DMS 273 (cell line): ENCODE data around the gene RAD51C.
A peak's percentile ranks its signal among the peaks of the same experiment; 100 is the strongest.
"Not testable (repeated sequence)": the region's sequence is repeated elsewhere in the genome, so short reads cannot be mapped to it uniquely, and the experiment has no call there.

Experiments
- DNase-seq: peaks from one replicate; lab custom pipeline; 2025; ENCODE audit not compliant: unreplicated experiment; lab: John Stamatoyannopoulos, UW

Gene RAD51C

GRCh38 chr17:58692239-58693055 is at the start of gene RAD51C:
Gene RAD51C (plus strand): TSS chr17:58692602. CDS start chr17:58692644, 42 bp downstream.
- DNase-seq: peak; percentile 94

GRCh38 chr17:58643147-58643546 is 49.3 kb upstream of the RAD51C start:
- no peak for DNase-seq

- no peak for DNase-seq
Observed at GRCh38 chr17:58648236-58648635, 44.2 kb upstream of the RAD51C start.

DNA sequence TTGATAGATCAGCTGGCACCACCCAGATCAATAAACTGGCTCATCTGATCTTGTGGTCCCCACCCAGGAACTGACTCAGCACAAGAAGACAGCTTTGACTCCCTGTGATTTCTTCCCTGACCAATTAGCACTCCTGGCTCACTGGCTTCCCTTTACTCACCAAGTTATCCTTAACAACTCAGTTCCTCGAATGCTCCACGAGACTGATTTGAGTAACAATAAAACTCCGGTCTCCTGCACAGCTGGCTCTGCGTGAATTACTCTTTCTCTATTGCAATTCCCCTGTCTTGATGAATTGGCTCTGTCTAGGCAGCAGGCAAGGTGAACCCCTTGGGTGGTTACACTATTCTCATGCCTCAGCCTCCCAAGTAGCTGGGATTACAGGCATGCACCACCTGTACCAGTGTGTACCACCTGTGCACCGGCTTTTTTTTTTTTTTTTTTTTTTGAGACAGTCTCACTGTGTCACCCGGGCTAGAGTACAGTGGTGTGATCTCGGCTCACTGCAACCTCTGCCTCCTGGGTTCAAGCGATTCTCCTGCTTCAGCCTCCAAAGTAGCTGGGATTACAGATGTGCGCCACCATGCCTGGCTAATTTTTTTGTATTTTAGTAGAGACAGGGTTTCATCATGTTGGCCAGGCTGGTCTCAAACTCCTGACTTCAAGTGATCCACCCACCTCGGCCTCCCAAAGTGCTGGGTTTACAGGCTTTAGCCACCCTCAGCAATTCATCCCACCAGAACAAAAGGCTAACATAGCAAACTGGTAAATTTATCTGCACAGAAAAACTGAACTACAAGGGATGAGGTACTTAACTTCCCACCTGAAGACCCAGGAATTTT is 34.2 kb upstream of the RAD51C start:
- DNase-seq: peak; percentile 11

DNA sequence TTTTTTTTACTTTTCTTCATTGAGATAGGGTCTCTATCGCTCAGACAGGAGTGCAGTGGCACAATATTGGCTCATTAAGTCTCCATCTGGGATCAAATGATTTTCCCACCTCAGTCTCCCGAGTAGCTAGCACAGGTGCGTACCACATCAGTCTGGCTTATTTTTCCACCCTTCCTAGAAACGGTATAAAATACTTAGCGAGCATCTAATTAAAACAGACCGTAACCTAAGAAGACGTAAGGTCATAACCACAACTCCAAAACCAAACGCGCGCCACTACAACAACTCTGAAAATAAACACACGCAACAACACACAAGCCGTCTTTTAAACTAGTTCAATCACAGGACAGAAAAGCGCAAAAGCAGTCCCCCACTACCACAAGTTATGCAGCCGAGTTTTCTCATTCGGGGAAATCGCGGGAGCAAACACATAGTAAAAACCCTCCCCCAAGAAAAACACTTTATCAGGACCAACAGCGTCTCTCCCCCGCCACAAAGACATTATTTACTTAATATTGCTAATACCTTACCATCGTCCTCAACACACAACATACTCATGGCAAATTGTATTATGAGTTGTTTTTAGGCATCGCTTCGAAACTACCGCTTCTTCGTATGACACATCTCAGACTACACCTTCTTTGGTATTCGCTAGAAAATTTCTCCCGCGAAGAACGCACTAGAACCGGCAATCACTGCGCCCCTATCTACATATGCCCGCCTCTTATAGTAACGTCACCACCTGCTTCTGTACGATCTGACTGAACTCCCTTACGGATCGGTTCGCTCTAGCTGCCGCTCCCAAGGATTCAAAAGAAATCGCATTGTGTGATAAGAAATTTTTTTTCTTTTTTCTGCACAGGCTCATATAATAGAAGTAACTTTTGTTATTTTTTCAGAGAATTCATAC is 33.3 kb upstream of the RAD51C start:
- peak; percentile 98 for DNase-seq

DNA sequence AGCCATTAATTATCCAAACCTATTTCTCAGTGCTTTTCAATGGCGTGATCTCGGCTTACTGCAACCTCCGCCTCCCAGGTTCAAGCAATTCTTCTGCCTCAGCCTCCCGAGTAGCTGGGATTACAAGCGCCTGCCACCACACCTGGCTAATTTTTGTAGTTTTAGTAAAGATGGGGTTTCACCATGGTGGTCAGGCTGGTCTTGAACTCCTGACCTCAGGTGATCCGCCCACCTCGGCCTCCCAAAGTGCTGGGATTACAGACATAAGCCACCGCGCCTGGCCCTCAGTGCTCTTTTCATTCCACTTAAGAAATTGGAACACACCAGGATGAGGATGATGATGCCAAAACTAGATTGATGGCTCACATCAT is 32.7 kb upstream of the RAD51C start:
- not testable (repeated sequence) for DNase-seq

GRCh38 chr17:58660621-58661020 is 31.8 kb upstream of the RAD51C start:
- DNase-seq: no peak

DNA sequence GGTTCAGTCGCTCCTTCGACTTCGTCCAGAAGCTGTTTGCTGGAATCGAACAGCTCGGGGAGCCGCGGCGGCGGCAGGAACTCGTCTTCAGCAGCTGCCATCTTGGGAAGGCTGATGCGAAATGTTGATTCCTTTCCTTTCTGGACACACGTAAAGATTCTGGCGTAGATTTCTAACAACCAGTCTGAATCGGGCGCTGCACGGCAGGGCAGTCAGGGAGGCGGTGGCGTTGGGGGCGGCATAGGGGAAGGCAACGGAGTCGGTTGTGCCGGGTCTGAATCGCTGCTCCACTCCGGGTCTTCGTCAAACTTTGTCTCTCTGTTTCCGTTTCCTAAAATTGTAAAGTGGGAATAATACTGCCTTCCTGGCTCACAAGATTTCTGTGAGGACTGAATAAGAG is 30.9 kb upstream of the RAD51C start:
- no peak for DNase-seq

DNA sequence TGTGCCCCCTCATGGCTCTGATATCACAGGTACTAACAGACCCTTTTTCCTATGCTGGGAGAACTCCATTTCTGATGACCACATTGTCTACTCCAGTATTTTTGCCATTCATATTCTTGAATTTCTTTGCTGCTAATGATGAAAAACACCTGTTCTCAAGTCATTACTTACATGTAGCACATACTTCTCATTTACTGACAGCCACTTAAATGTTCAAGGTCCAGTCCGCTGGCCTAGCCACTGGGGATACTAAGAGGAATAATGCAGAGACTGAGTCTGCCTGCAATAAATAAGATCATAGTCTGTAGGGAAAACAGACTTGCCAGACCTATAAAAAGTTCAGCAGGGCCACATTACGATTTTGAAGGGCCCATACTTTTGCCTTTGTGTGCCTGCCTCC is 28.1 kb upstream of the RAD51C start:
- no peak for DNase-seq

DNA sequence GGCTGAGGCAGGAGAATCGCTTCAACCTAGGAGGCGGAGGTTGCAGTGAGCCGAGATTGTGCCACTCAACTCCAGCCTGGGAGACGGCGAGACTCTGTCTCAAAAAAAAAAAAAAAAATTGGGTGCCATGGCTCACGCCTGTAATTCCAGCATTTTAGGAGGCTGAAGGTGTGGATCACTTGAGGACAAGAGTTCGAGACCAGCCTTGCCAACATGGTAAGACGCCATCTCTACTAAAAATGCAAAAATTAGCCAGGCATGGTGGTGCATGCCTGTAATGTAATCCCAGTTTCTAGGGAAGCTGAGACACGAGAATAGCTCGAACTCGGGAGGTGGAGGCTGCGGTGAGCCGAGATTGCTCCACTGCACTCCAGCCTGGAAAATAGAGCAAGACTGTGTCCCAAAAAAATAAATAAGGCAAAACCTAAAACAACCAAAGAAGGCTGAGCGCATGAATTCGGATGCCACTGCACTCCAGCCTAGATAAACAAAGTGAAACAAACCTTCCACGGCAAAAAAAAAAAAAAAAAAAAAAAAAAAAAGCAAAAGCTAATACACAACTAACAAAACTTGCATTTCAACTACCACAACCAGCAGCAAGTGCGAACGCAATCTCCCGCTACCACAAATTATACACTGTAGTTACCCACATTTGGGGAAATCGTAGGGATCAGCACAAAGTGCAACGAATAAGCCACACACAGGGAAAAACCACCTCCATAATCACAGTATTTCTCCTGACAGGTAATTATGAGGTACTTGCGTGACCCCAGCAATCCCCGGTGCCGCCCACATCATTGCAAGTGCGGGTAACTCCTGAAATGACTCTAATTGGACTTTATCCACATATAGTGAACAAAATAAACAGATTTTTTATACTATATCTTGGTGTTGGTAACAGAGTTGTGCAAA is 26.2 kb upstream of the RAD51C start:
- DNase-seq: no peak

DNA sequence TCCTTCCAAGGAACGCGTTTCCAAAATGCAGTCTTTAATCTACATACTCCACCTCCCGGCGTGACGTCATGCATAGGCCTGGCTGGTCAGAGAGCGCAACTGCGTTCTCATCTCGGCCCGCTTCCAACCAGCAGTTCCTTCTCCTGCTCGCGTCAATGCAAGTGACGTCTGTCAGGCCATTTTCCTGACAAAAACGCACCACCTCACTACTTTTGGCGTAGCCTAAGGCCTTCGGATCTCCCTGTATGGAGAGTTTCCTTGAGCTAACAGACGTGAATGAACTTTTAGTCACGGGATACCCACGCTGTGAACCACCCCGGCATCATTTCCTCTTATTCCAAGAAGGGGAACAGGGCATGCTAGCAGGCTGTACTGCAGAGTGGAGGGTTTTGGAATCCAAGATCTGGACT is 25.5 kb upstream of the RAD51C start:
- no peak for DNase-seq

DNA sequence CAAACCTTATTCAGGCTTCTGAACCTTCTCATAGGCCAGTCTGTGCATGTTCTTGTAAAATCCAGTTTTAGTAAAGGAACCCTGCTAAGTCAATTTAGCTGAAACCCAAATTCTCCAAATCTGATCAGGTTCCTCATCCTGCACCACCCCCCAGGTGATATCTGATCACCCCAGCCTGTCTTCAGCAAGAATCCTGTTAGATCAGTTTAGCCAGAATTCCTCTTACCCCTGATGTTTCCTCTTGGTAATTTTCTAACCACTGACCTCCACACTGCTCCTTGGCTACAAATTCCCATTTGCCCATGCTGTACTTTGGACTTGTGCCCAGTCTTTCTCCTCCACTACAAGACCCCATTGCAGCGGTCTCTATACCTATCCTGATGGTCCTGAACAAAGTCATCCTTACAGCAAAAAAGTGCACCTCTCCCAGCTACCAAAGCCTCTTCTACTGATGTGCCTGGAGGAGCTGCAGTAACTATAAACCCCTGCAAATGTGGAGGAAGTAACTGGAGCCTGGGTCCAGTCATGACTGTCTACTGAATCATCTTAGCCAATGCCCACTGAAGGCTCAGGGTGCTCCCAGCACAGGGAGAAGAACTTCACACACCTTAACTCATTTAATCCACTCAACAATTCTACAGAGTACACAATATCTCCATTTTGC is 24.3 kb upstream of the RAD51C start:
- no peak for DNase-seq

DNA sequence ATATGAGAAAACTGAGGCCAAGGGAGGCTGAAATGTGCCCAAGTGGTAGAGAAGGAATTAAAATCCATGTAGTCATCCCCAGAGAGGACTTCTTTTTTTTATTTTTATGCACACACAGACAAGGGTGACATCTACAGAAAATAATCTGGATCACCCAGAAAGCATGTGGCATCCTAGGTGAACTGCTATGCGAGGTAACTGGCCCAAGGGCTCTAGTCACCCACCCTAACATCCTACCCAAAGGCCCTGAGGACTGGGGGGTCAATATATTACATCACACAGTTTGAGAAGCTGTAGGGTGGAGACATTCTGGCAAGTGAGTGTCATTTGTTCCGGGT is 23.8 kb upstream of the RAD51C start:
- no peak for DNase-seq

- no peak for DNase-seq
Observed at GRCh38 chr17:58669853-58670252, 22.5 kb upstream of the RAD51C start.

DNA sequence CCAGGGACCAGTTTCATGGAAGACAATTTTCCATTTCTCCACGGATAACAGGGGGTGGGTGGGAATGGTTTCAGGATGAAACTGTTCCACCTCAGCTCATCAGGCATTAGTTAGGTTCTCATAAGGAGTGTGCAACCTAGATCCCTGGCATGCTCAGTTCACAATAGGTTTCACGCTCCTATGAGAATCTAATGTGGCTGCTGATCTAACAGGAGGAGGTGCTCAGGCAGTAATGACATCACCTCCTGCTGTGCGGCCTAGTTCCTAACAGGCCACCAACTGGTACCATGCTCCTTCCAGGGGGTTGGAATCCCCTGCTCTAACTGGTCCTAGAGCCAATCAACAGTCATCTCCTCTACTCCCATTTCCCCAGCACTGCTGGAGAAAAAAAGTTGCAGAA is 20.4 kb upstream of the RAD51C start:
- no peak for DNase-seq

DNA sequence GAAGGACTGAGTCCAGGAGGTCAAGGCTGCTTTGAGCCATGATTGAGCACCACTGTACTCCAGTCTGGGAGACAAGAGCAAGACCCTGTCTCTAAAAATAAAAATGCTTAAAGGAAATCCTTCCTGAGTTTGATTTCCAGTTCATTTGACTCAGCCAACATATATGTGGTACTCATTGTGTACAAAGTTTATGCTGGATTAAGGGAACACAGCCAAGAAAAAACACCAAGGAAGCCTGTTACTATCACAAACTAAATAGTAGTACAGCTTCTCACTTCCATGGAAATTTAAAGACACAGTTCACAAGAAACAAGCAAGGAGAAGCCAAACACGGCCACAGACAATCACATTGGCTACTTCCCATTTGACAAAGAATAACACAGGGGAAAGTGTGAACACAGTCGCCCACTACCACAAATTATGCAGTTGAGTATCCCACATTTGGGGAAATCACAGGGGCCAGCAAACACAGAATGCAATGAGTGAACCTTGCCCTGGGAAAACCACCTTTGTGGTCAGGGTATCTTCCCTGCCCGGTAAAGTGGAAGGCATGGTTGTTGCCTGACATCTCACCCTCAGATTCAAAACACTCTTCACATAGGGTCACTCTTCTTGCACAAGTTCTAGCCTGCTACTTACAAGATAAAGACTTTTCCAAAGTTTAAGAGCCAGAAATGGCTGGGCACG is 15.1 kb upstream of the RAD51C start:
- no peak for DNase-seq

- not testable (repeated sequence) for DNase-seq
Observed at GRCh38 chr17:58678287-58678686, 14.1 kb upstream of the RAD51C start.

GRCh38 chr17:58679263-58680037 is 13.0 kb upstream of the RAD51C start:
- DNase-seq: peak; percentile 83

GRCh38 chr17:58680038-58680369 is 12.4 kb upstream of the RAD51C start:
- DNase-seq: no peak
